Parathyroid adenoma (tissue), 2 donors: ENCODE measurements around the gene B4GALT2.

Experiments used
- H2AFZ ChIP-seq: fragments of 300-600 bp; sonication (generic); one replicate; pipeline ENCODE4 v1.7.0; 2017; ENCODE audit warnings: antibody characterized with exemption, mild to moderate bottlenecking
- H3K27ac ChIP-seq: fragments of 300-600 bp; sonication (generic); one replicate; pipeline ENCODE4 v1.7.0; 2017
- H3K27me3 ChIP-seq: fragments of 300-600 bp; sonication (generic); one replicate; pipeline ENCODE4 v1.7.0; 2017; ENCODE audit warnings: low read length; ENCODE audit not compliant: control insufficient read depth, insufficient read depth
- H3K36me3 ChIP-seq: fragments of 300-600 bp; sonication (generic); one replicate; pipeline ENCODE4 v1.7.0; 2017; ENCODE audit warnings: low read length; ENCODE audit not compliant: control insufficient read depth, insufficient read depth
- H3K4me1 ChIP-seq: fragments of 300-600 bp; sonication (generic); one replicate; pipeline ENCODE4 v1.7.0; 2017; ENCODE audit warnings: control low read depth
- H3K4me2 ChIP-seq: fragments of 300-600 bp; sonication (generic); one replicate; pipeline ENCODE4 v1.7.0; 2017; ENCODE audit warnings: low read length
- H3K4me3 ChIP-seq: fragments of 300-600 bp; sonication (generic); one replicate; pipeline ENCODE4 v1.7.0; 2017; ENCODE audit warnings: low read depth, low read length
- H3K79me2 ChIP-seq: fragments of 300-600 bp; sonication (generic); one replicate; pipeline ENCODE4 v1.7.0; 2017; ENCODE audit warnings: control low read depth
- H3K9ac ChIP-seq: fragments of 300-600 bp; sonication (generic); one replicate; pipeline ENCODE4 v1.7.0; 2017; ENCODE audit warnings: mild to moderate bottlenecking
- H3K9me3 ChIP-seq: fragments of 300-600 bp; sonication (generic); one replicate; pipeline ENCODE4 v1.7.0; 2017; ENCODE audit warnings: low read length; ENCODE audit not compliant: control insufficient read depth
- CTCF ChIP-seq: fragments of 300-600 bp; sonication (generic); IDR thresholded peaks from one replicate; pipeline ENCODE4 v1.7.0; 2017; ENCODE audit warnings: antibody characterized with exemption, mild to moderate bottlenecking
- donor health status: primary hyperparathyroidism.

B4GALT2 gene

GRCh38 chr1:43938892-43939587, 40.0 kb upstream of the B4GALT2 start:
- no peaks in the 10 kb centered on the region for H3K27me3 ChIP-seq
- no peak for TF ChIP-seq CTCF

GRCh38 chr1:43942411-43942810, 36.6 kb upstream of the B4GALT2 start:
- Histone ChIP-seq H2AFZ (no peak overlapping the region), H3K27me3 (no peaks in the 10 kb centered on the region), H3K36me3 (no peaks in the 10 kb centered on the region), H3K9ac (no peak overlapping the region), H3K79me2 (peaks cover 4% of the 10 kb centered on the region), H3K27ac (no peak overlapping the region), H3K9me3 (no peaks in the 10 kb centered on the region), H3K4me1 (peaks cover 4% of the 10 kb centered on the region), H3K4me3 (no peak overlapping the region), H3K4me2 (no peak overlapping the region)
- TF ChIP-seq CTCF: no peak

More at GRCh38 chr1:43938892-43939587, 40.0 kb upstream of the B4GALT2 start:
- H3K79me2 ChIP-seq: no peaks in the 10 kb centered on the region
- no peak overlapping the region for H3K27ac ChIP-seq
- no peak overlapping the region for H2AFZ ChIP-seq
- H3K4me3 ChIP-seq: no peak overlapping the region
- no peaks in the 10 kb centered on the region for H3K9me3 ChIP-seq
- no peak overlapping the region for H3K4me2 ChIP-seq
- H3K36me3 ChIP-seq: no peaks in the 10 kb centered on the region
- H3K9ac ChIP-seq: no peak overlapping the region
- H3K4me1 ChIP-seq: peaks cover 20% of the 10 kb centered on the region

- no peaks in the 10 kb centered on the region for H3K9me3 ChIP-seq
- peaks cover 8% of the 10 kb centered on the region for H3K79me2 ChIP-seq
- H3K9ac ChIP-seq: no peak overlapping the region
- no peak overlapping the region for H3K4me3 ChIP-seq
- H3K4me1 ChIP-seq: peaks cover 8% of the 10 kb centered on the region
- no peaks in the 10 kb centered on the region for H3K27me3 ChIP-seq
- no peak for TF ChIP-seq CTCF
- no peak overlapping the region for H3K27ac ChIP-seq
- H3K4me2 ChIP-seq: no peak overlapping the region
- no peaks in the 10 kb centered on the region for H3K36me3 ChIP-seq
- H2AFZ ChIP-seq: no peak overlapping the region
Observed at GRCh38 chr1:43944860-43945259, 34.1 kb upstream of the B4GALT2 start.

GRCh38 chr1:43945674-43946235, 33.3 kb upstream of the B4GALT2 start:
- Histone ChIP-seq H3K27ac (peak overlapping the region; percentile 99), H3K36me3 (no peaks in the 10 kb centered on the region), H3K27me3 (no peaks in the 10 kb centered on the region), H2AFZ (peak overlapping the region; percentile 93), H3K4me1 (peaks cover 8% of the 10 kb centered on the region), H3K9me3 (no peaks in the 10 kb centered on the region), H3K79me2 (peaks cover 8% of the 10 kb centered on the region), H3K4me2 (peak overlapping the region; percentile 94), H3K4me3 (peak overlapping the region; percentile 87), H3K9ac (peak overlapping the region; percentile 53)
- TF ChIP-seq CTCF: no peak
